Panc1 (cell line): Measurements from ENCODE around the gene CPSF4. TPM values are rescaled to one million over a fixed set of nuclear protein-coding genes. Genes with fewer than 3 reads are reported as not detected.

Source experiments
- ATAC-seq: fragments of 200-7000 bp; cut with Tn5 transposase; 2 replicates; pipeline ENCODE4 v1.9.1; 2020; ENCODE audit warnings: mild to moderate bottlenecking, moderate library complexity
- BruUV-seq: library from RNA; stranded (reverse); fragments of 400-500 nt; replicated peaks from 2 replicates; lab custom pipeline; 2021; lab: Mats Ljungman, UMichigan
- CTCF ChIA-PET: fragments of 300-600 bp; sonication (Branson Sonifier 250); formaldehyde crosslinking; loops from one replicate; lab custom pipeline; 2022; ENCODE audit warnings: antibody characterized with exemption; lab: Charles Lee
- POLR2A ChIA-PET: fragments of 300-600 bp; sonication (Branson Sonifier 250); formaldehyde crosslinking; loops from one replicate; lab custom pipeline; 2022; ENCODE audit warnings: antibody characterized with exemption; lab: Charles Lee
- DNase-seq: peaks from one replicate; pipeline ENCODE4 v3.0.0-alpha.2; 2010; ENCODE audit warnings: low read depth, low spot score
- H3K27ac ChIP-seq: 2 replicates; pipeline ENCODE4 v1.5.1; 2011; ENCODE audit warnings: mild to moderate bottlenecking, low read length, inconsistent platforms
- H3K27me3 ChIP-seq: fragments of 200-500 bp; sonication (Bioruptor generic); 2 replicates; pipeline ENCODE4 v1.6.0; 2014; ENCODE audit warnings: low read length, inconsistent platforms; ENCODE audit not compliant: control insufficient read depth, insufficient read depth
- H3K36me3 ChIP-seq: fragments of 200-500 bp; sonication (Bioruptor generic); 2 replicates; pipeline ENCODE4 v1.5.1; 2014; ENCODE audit warnings: inconsistent platforms, mild to moderate bottlenecking, low read length, moderate library complexity; ENCODE audit not compliant: control insufficient read depth, insufficient read depth
- H3K4me1 ChIP-seq: 2 replicates; pipeline ENCODE4 v1.5.1; 2011; ENCODE audit warnings: inconsistent platforms, mild to moderate bottlenecking, low read length, moderate library complexity; ENCODE audit not compliant: control insufficient read depth, insufficient read depth
- H3K4me3 ChIP-seq, 2 experiments: 2 replicates each; pipeline ENCODE4 v1.5.1; 2011 to 2012; ENCODE audit warnings: low read depth in 2 of 2, low read length in 2 of 2, mild to moderate bottlenecking in 2 of 2, inconsistent platforms in 1 of 2, moderate library complexity in 1 of 2
- H3K9me3 ChIP-seq: fragments of 200-500 bp; sonication (Bioruptor generic); 2 replicates; pipeline ENCODE4 v1.5.1; 2014; ENCODE audit warnings: low read depth, mild to moderate bottlenecking, inconsistent platforms, low read length, moderate library complexity; ENCODE audit not compliant: control insufficient read depth, insufficient read depth
- CTCF ChIP-seq: fragments of 450-650 bp; IDR thresholded peaks from 2 replicates; pipeline ENCODE4 v1.5.1; 2017; ENCODE audit warnings: mild to moderate bottlenecking
- POLR2AphosphoS5 ChIP-seq: IDR thresholded peaks from 2 replicates; pipeline ENCODE4 v1.6.1; 2012; ENCODE audit warnings: mild to moderate bottlenecking, low read depth, low read length, moderate library complexity
- REST ChIP-seq, 2 experiments: IDR thresholded peaks; 2 replicates each; pipeline ENCODE4 v1.6.1; 2011 to 2012; ENCODE audit warnings: low read depth in 2 of 2, control low read depth in 1 of 2, low read length in 1 of 2, mild to moderate bottlenecking in 1 of 2, moderate library complexity in 1 of 2; ENCODE audit not compliant: insufficient read depth in 1 of 2
- SIN3A ChIP-seq: IDR thresholded peaks from 2 replicates; pipeline ENCODE4 v1.6.1; 2012; ENCODE audit warnings: low read depth, mild to moderate bottlenecking, low read length, moderate library complexity, borderline replicate concordance; ENCODE audit not compliant: insufficient read depth
- TCF7L2 ChIP-seq: IDR thresholded peaks from 2 replicates; pipeline ENCODE4 v1.6.1; 2011; ENCODE audit warnings: mild to moderate bottlenecking, low read depth, low read length, inconsistent platforms
- in situ Hi-C: cut with HindIII; loops from 2 replicates; pipeline ENCODE4 v1.10.0; 2016; ENCODE audit warnings: low sequenced_read_pairs, low pct_unique_long_range_greater_than_20kb
- intact Hi-C: fragments of 100-400 bp; cut with micrococcal nuclease; formaldehyde crosslinking; loops from one replicate; pipeline ENCODE4 v1.10.0; 2022; ENCODE audit not compliant: unreplicated experiment
- total RNA-seq: library from RNA; stranded (reverse); gene quantifications from one replicate; pipeline ENCODE4 v1.2.1, GENCODE V29; 2021; ENCODE audit not compliant: unreplicated experiment

CPSF4 gene
- total RNA-seq, 1 experiment from 2014 or later: 57.0 TPM

GRCh38 chr7:99452541-99452940 lies 13.8 kb downstream of the CPSF4 start:
- in situ Hi-C loops (no loop called here), intact Hi-C loops (no loop called here)
- POLR2A ChIA-PET: no interaction called here
- no peaks in the 10 kb centered on the region for H3K27me3 ChIP-seq
- no peaks in the 10 kb centered on the region for H3K9me3 ChIP-seq
- BruUV-seq: no TSS peak
- no peak overlapping the region for H3K4me3 ChIP-seq
- DNase-seq: no peak
- H3K27ac ChIP-seq: no peak overlapping the region
- TF ChIP-seq POLR2AphosphoS5 (no peak), SIN3A (no peak), REST (IDR thresholded peaks at IDR 0.05; ENCODE audit: insufficient read depth in 1 of 2, low read depth in 2 of 2, low read length in 1 of 2) (no peak), TCF7L2 (no peak), CTCF (no peak)
- CTCF ChIA-PET: no interaction called here
- ATAC-seq: no peak
- no peaks in the 10 kb centered on the region for H3K4me1 ChIP-seq
- H3K36me3 ChIP-seq: peaks cover 20% of the 10 kb centered on the region; the same call in 1 of the 2 replicates

GRCh38 chr7:99453105-99453504 lies 14.4 kb downstream of the CPSF4 start:
- Histone ChIP-seq H3K27ac (no peak overlapping the region), H3K4me1 (no peaks in the 10 kb centered on the region), H3K4me3 (no peak overlapping the region), H3K27me3 (no peaks in the 10 kb centered on the region), H3K9me3 (no peaks in the 10 kb centered on the region), H3K36me3 (peaks cover 22% of the 10 kb centered on the region; the same call in 1 of the 2 replicates)
- ChIA-PET CTCF (no interaction called here), POLR2A (no interaction called here)
- in situ Hi-C loops: no loop called here
- no TSS peak for BruUV-seq
- DNase-seq (no peak), ATAC-seq (no peak)
- no peak for TF ChIP-seq POLR2AphosphoS5
- TF ChIP-seq SIN3A: no peak
- TF ChIP-seq CTCF: no peak
- no peak for TF ChIP-seq TCF7L2
- TF ChIP-seq REST (IDR thresholded peaks at IDR 0.05; ENCODE audit: insufficient read depth in 1 of 2, low read depth in 2 of 2, low read length in 1 of 2): no peak
- intact Hi-C loops: no loop called here
